Measurements from ENCODE around the gene CCDC188.

Gene CCDC188

DNA sequence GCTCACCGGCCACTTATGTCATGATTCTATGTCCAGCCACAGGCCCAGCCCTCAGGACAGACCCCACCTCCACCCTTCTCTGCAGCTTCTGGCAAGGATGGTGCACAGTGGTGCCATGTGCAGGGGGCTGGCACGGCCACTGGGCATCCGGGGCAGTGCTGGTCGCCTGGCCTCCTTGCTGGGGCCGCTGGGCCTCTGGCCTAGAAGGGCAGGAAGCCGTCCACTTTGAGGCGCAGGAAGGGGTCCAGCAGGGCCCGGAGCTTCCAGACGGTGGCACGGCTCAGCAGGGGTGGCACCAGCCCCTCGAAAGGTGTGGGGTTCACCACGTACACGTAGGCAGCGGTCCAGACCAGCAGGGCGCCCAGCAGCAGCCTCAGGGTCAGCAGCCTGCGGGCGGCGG, 2.4 kb downstream of the CCDC188 start:
- ATAC-seq, result no peak
- DNase-seq, result no peak

DNA sequence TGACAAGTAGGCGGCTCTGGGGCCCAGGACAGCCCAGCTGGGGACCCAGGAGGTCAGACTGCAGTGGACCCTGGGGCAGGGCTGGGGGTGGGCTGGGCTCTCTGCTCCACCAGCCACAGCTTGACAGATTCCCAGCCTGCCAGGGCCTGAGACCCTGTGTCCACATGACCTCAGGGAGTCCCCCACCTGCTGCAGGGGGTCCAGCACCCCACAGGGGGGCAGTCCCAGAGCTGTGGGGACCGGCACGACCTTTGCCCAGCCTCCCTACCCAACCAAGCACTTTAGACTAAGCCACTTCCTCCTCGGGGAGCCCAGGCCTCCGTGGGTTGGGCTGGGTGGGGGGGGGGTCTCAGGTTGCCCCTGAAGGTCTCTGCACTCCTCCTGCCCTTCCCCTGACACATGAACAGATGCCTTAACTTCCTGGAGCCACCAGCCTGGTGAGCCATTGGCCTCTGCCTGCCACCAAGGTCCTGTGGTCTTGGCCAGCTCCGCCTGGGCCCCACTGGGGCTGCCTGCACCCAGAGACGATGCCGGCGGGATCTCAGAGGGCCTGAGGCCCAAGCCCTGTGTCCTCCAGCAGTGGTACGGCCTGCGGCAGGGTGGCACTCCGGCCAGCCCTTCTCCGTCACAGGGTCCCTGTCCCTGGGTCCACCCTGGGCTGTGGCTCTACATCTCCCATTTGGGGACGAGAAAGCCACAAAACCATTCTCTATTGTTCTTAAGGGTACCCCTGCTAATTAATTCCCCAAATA, 3.4 kb downstream of the CCDC188 start:
- no peak for ATAC-seq

DNA sequence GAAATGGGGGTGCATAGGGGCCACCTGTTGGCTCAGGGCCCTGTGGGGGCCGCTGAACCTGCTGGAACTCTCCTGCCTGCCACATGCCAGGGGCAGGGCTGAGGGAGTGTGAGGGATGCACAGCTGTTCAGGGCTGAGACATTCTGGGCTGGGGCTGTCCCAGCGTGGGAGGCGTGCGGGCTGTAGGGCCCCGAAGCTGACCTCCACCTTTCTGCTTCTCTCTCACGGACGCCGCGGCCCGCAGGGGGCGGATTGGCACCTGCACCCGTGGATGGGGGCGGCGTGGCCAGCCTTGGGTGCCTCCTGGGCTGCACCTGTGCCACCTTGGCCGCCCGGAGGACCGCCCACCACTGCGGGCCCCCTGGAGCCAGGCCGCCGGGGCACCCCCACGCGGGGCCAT, 4.1 kb downstream of the CCDC188 start:
- peak; percentile 15 for ATAC-seq

More for the DNA sequence above, 3.4 kb downstream of the CCDC188 start:
- DNase-seq, result no peak

DNA sequence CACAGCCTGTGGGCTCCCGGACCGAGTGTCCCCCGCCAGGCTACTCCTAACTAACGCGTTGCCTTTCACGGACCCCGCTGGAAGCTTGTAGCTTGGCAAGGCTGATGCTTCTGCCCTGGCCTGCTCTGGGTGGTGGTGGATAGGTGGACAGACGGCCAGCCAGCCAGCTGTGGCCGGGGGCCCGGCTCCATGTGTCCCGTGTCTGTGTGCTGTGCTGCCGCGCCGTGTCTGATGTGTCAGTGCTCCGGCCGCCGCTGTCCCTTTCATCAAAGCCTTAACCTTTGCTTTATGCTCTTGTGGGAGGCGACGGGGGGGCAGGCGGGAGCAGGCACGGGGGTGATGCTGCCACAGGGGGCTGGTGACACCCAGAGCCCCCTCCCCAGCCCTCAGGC, 5.0 kb downstream of the CCDC188 start:
- DNase-seq, result no peak
- no peak for ATAC-seq

More for the DNA sequence above, 4.1 kb downstream of the CCDC188 start:
- DNase-seq, result no peak

DNA sequence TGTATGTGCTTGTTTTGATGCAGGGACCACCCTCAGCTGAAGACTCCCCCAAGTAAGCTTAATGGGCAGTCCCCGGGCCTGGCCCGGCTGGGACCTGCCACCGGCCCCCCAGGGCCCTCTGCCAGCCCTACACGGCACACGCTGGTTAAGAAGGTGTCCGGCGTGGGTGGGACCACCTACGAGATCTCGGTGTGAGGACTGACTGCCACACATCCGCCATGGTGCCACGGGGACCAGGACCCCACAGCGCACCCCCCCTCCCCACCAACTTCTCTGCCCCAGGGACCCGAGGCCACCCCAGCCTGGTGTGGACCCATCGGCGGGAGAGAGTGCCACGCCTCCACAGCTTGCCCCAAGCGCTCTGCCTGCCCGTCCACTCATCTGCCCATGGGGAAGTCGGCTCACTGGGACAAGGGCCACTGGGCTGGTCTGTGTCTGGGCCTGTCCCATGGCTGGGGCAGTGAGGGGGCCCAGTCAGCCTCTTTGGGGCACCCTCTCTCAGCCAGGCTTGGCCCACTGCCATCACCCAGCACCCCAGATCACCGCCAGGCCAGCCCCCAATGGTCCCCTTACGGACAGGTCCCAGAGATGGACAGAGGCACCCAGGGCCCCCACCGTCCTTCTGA, 5.5 kb downstream of the CCDC188 start:
- ATAC-seq, result no peak

DNA sequence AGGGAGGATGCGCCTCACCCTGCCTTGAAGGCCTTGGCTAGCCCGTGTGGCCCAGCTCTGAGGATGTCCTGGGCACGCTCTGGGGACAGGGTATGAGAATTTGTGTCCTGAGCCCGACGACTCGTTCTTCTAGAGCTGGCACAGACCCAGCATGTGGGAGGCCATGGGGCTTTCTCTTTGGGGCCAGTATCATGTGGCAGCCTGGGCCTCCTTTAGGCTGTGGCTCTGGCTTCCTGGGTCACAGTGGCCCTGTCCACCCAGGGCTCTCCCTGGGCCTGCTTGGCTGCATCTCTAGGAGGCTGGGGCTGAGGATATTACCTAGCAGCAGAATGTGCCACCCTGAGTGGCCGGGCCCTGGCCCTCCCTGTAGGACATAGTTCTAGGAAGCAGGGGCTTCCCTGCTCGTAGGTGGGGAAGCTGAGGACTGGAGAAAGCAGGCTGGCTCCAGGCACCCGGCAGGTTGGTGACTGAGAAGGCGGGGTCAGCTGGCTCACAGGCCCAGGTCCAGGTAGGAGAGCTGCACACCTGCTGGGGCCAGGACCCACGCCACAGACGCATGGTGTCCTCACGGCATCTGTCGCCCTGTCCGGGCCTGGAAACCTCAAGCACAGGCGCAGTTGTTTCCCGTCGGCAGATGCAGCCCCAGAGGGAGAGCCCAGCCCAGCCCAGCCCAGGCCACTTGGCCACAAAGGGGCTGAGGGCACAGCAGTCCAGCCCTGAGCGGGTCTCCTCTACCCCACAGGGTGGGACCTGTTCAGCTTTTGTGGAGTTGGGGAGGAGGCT, 6.8 kb downstream of the CCDC188 start:
- DNase-seq, result no peak
- ATAC-seq, result no peak

More for the DNA sequence above, 5.5 kb downstream of the CCDC188 start:
- no peak for DNase-seq

DNA sequence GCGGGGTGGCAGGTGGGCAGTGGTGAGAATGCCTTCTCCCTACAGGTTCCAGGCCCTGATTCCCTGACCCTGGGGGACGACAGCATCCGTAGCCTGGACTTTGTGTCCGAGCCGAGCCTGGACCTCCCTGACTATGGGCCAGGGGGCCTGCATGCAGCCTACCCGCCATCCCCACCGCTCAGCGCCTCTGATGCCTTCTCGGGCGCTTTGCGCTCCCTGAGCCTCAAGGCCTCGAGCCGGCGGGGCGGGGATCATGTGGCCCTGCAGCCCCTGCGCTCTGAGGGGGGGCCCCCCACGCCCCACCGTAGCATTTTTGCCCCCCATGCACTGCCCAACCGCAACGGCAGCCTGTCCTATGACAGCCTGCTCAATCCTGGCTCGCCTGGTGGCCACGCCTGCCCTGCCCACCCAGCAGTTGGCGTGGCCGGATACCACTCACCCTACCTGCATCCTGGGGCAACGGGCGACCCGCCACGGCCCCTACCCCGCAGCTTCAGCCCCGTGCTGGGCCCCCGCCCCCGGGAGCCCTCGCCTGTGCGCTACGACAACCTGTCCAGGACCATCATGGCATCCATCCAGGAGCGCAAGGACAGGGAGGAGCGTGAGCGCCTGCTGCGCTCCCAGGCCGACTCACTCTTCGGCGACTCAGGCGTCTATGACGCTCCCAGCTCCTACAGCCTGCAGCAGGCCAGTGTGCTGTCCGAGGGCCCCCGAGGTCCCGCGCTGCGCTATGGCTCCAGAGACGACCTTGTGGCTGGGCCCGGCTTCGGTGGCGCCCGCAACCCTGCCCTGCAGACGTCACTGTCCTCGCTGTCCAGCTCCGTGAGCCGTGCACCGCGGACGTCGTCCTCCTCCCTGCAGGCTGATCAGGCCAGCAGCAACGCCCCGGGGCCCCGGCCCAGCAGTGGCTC, 7.9 kb downstream of the CCDC188 start:
- ATAC-seq, result no peak
- DNase-seq, result no peak

DNA sequence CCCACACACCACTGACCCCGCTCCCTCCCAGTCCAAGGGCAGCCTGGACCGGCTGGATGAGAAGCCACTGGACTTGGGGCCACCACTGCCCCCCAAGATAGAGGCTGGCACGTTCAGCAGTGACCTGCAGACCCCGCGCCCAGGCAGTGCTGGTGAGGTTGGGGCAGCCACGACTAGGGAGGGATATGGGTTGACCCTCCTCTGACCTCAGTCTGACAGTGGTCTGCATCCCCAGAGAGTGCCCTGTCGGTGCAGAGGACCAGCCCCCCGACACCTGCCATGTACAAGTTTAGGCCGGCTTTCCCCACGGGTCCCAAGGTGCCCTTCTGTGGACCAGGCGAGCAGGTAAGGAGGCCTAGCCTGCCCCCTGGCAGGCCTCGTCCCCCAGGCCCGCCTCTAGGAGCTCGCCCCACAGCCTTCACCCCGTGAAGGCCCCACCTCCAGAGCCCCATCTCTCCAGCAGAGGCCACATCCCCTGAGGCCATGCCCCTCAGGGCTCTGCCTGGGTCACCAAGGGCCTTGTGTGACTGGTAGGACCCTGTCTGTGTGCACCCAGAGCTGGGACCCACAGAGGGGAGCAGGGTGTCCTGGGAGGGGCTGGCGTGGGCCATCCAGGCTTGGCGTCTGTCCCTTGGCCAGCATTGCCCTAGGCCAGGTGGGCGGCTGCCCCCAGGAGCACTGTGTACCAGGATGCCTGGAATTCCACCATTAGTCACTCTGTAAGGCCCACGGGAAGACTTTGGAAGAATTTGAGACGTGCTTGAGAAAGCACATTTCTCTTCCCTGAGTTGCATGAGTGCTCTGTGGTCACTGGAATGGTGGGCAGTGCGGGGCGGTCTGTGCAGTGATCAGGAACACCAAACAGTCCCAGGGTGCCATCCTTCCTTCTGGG, 9.4 kb downstream of the CCDC188 start:
- no peak for ATAC-seq
- DNase-seq, result no peak

DNA sequence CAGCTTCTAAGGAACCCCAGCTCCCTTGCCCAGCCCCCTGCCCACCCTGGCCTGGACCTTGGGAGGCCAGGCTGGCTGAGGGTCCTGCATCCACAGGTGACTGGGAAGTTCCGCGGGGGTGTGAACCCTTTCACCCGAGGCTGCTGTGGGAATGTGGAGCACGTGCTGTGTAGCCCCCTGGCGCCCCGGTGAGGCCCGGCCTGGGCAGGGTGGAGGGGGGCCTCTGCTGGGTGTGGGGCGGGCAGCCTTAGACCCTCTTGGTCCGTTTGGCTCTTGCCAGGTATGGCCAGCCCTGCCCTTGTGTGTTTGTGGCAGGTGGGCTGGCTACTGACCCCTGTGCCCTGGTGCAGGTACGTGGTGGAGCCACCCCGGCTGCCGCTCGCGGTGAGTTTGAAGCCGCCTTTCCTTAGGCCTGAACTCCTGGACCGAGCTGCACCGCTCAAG, 10.3 kb downstream of the CCDC188 start:
- ATAC-seq (no peak), DNase-seq (no peak)

DNA sequence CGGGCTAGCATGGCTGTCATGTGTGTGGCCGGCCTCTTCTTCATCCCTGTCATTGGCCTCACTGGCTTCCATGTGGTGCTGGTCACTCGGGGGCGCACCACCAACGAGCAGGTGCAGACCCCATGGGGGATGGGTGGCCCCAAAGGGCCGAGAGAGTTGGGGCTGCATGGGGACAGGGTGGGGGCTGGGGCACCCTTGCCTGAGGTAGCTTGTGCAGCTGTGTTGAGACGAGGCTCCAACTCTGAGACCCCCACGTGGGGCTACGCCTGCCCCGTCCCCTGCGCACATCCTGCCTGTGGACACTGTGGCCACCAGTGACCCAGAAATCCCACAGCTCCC, 10.8 kb downstream of the CCDC188 start:
- ATAC-seq (no peak), DNase-seq (no peak)

DNA sequence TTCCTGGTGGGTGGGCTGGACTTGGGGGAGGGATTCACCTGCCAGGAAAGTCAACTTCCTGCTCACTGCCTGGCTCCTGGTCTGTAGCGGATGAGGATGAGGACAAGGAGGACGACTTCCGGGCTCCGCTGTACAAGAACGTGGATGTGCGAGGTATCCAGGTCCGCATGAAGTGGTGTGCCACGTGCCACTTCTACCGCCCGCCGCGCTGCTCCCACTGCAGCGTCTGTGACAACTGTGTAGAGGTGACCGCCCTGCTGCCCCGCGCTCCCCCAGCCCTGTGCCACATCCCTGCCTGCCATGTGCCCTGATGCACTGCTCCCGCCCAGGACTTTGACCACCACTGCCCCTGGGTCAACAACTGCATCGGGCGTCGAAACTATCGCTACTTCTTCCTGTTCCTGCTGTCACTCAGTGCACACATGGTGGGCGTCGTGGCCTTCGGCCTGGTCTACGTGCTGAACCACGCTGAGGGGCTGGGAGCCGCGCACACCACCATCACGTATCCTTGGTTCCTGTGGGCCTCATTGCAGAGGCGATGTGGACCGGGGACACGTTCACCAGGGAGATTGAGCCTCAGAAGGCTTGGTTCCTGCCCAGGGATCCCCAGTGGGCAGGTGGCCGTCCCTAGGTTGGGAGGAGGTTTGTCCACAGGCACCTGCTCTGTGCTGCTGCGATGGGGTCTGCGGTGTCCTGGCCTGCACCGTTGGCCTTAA, 11.3 kb downstream of the CCDC188 start:
- no peak for ATAC-seq

DNA sequence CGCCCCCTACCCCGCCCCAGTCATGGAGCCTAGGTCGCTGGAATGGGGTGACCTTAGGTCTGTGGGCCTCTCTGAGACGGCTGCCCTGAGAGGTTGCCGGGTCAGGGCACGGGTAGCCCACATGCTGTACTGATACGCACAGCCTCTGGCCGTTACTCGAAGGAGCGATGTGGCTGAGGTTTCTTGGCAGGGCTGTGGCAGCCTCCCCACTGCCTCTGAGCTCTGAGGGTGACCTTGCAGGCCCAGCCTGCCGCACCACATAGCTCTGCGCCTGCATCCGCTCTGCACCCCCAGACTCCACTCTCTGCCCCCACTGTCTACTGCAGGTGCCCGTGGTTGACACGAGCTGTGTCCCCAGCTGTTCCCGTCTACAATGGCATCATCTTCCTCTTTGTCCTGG, 12.0 kb downstream of the CCDC188 start:
- ATAC-seq, result no peak
- no peak for DNase-seq

More for the DNA sequence above, 11.3 kb downstream of the CCDC188 start:
- no peak for DNase-seq

DNA sequence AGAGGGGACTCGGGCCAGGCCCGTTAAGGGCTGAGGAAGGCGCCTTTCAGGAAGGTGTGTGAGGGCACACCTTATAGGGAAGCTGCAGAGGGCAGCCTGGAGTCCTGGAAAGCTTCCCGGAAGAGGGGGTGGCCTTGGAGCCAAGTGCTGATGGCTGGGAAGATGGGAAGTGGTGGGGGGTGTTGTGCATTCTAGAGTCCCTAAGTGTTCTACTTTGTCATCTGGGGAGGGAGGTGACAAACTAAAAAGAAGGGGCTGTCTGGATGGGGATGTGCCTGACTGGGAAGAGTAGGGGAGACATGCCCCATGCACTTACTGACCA, 12.5 kb downstream of the CCDC188 start:
- ATAC-seq (no peak), DNase-seq (no peak)

DNA sequence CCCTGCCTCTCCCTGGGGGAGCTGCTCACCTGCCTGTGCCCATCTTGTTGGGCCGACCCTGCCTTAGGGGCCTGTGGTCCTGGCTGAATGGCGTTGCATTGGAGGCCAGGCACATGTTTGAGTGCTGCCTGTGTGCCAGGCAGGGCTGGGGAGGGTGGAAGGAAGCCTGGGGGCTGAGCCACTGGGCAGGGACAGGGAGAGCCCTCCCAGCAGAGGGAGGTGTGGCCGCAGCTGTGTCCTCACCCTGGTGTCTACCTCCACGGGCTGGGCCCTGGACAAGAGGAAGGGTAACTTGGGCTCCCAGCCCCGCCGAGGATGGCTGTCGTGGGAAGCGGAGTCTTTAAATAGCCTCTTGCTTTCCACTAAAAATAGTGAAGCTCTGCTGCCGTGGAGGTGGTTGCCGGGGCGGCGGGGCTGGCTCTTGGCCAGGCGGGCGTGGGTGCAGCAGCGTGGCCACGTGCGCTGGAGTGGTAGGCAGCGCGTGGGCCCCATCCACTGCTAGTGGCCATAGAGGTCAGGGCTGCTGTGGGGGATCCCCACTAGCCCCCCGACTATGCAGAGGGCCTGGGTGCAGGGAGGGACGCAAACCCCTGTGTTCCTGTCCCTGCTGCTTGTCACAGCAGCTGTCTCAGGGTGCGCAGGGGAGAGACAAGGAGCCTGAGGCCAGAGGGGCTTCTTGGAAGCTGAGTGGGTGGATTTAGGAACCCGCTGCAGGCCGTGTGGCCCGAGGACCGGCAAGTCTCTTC, 13.0 kb downstream of the CCDC188 start:
- DNase-seq (no peak), ATAC-seq (no peak)

DNA sequence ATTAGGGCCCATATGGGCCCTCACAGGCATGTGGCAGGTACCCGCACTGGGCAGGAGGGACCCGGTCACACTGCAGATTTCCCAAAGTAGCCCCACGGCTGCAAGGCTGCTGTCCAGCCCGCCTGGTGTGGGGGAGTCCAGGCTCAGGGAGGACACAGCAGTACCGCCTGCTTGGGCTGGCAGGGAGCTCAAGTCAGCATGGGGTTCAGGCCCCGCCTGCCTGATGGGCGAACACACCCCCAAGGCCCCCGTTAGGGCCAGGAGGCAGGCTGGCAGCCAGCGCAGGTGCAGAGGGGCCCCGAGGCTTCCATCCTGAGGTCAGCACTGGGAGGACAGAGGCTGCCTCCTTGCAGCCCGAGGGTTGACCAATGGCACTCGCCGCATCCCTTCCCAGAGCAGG, 13.7 kb downstream of the CCDC188 start:
- no peak for DNase-seq
- ATAC-seq, result no peak

DNA sequence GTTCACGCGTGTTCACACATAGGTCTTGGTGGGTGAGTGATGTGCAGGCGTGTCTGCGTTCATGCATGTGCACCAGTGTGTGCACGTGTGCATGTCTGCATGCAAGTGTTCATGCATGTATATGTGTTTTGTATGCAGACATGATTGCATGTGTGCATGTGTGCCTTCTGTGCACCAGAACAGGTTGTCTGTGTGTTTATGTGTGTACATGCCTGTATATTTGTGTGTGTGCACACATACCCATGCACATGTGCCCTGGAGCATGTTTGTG, 14.3 kb downstream of the CCDC188 start:
- ATAC-seq (no peak), DNase-seq (no peak)

DNA sequence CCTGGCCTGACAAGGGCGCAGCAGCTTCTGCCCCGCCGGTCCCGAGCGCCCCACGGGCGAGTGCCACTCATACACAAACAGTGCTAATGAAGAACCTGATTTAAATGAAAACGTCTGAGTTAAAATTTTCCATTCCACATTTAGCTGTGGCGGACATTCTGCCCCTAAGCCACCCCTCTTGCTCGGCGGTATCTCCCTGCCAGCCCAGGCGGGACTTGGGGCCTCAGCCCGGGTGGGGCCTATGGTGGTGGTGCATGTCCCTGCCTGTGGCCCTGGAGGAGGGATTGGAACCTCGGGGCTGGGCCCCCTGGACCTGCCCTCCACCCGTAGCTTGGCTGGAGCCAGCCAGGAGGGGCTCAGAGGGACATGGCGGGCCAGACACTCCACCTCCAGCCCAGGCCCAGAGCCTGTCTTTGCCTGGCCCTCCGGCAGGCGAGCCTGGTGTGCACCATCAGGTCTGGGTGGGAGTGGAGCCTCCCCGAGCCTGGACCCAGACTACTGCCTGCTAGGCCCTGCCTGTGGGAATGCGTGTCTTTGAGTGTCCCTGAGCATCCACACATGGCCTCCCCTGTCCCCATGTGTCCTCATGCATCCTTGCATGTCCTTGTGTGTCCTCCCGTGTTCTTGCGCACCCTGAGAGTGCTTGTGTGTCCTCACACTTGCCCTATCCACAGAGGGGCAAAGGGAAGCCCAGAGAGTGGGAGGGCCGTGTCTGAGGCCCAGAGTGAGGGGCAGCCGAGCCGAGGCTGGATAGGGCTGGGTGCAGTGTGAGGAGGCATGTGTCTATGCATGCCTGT, 14.9 kb downstream of the CCDC188 start:
- ATAC-seq (no peak), DNase-seq (no peak)

DNA sequence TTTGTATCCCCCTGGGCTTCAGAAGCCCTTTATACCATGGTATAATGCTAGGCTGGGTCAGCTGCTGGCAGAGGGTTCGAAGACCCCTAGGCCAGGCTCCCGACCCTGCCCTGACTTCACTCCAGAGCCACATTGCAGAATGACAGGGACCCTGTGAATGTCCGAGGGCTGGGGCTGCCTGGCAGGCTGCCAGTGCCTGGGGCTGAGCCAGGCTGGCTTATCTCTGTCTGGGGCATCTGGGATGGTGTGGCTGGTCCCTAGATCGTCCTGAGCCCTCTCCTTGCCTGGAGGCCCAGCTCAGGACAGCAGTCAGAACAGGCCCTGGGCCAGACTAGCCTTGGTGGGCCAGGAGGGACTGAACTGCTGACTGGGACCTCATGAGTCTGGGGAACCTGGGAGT, 15.6 kb downstream of the CCDC188 start:
- ATAC-seq, result no peak

DNA sequence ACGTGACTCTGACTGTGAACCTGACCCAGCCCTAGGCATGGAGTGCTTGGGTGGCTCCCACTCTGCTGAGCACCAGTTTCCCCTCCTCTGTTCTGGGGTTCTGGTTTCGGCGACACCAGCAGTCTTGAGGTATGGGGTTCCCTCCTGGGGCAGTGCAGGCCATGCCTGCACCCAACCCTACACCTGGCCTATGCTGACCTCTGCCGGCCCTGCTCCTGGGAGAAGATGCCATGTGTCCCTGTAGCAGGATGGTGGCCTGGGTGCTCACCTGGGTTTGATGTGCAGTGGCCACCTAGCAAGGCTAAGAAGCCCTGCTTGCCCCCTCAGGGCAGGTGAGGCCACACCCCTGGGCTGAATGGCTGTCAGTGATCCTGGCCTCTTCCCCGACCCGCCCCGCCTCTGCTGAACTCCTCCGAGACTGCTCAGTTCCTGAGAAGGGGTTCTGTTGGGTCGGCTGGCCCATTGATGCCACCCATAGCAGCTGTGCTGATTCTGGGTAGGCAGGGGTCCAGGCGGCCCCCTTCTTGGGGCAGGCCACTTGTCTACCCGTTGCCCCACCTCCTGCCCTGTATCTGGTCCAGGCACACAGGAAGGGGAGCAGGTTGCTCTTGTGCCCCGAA, 16.8 kb downstream of the CCDC188 start:
- DNase-seq, result no peak
- ATAC-seq, result no peak

More for the DNA sequence above, 15.6 kb downstream of the CCDC188 start:
- no peak for DNase-seq
